Hypothalamus (tissue), 51 donors: ENCODE results near the gene RAB43.
A peak's percentile ranks its signal among the peaks of the same experiment; 100 is the strongest.
"Not testable (repeated sequence)": the region's sequence is repeated elsewhere in the genome, so short reads cannot be mapped to it uniquely, and the experiment has no call there.

ENCODE experiments used
- DNase-seq, 51 donors: peaks; one replicate each; lab custom pipeline; 2025; lab: John Stamatoyannopoulos, UW

RAB43 gene

DNA sequence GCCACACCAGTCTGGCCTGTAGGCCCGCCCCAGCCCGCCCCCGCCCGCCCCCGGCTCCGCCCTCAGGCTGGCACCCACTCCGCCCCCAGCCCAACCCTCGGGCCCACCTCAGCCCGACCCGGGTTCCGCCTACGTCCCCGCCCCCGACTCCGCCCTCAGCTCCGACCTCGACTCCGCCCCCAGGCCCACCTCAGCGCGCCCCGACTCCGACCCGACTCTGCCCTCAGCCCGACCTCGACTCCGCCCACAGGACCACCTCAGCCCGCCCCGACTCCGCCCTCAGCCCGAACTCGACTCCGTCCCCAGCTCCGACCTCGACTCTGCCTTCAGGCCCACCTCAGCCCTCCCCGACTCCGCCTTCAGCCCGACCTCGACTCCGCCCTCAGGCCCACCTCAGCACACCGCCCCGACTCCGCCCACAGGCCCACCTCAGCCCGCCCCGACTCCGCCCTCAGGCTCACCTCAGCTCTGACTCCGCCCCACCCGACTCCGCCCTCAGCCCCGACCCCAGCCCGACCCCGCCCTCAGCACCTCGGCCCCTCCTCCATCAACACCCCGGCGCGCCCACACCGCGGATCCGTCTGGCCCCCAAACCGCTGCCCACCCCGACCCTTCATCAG is at the start of gene RAB43:
Gene RAB43 (minus strand): TSS at position 13 of the 620 bp plus-strand sequence. CDS start 315 bp downstream, outside the sequence.
- DNase-seq: peak; percentile 18 to 92 (median 73)

DNA sequence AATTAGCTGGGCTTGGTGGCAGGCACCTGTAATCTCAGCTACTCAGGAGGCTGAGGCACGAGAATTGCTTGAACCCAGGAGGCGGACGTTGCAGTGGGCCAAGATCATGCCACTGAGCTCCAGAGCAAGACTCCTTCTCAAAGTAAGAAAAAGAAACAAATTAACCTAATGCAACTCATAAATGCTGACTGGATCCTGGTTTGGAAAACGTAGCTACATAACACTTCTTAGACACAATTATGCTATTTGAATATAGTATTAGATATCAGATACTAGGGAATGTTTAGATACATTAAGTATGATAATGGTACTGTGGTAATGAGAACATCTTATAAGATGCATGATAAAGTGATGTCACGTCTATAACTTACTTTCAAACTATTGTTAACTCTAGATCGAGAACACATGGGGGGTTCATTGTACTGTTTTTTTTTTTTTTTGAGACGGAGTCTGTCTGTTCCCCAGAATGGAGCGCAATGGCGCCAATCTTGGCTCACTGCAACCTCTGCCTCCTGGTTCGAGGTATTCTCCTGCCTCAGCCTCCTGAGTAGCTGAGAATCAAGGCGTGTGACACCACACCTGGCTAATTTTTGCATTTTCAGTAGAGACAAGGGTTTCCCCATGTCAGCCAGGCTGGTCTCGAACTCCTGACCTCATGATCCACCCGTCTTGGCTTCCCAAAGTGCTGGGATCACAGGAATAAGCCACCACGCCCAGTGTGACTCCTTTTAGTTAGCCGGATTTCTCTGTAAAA is 45.2 kb upstream of the RAB43 start:
- no peak for DNase-seq

DNA sequence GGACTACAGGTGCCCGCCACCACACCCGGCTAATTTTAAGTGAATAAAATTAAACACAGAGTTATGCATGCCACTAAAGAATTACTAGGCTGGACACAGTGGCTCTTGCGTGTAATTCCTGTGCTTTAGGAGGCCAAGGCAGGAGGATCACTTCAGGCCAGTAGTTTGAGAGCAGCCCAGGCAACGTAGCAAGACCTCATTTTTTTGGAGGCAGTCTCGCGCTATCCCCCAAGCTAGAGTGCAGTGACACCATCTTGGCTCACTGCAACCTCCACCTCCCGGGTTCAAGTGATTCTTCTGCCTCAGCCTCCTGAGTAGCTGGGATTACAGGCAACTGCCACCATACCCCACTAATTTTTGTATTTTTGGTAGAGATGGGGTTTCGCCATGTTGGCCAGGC is 44.0 kb upstream of the RAB43 start:
- not testable (repeated sequence) for DNase-seq

DNA sequence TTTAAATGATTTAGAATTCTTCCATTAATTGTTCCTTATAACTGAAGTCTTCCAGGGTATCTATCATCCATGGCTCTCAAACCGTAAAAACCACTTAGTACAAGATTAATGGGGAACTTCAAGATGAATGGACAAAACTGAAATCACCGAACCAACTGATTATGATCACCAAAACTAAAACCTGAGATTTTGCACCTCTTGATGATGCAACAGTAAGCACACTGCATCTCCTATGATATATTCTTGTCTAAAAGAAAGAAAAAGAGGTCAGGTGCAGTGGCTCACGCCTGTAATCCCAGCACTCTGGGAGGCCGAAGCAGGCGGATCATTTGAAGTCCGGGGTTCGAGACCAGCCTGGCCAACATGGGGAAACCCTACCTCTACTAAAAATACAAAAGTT is 42.9 kb upstream of the RAB43 start:
- DNase-seq: no peak

DNA sequence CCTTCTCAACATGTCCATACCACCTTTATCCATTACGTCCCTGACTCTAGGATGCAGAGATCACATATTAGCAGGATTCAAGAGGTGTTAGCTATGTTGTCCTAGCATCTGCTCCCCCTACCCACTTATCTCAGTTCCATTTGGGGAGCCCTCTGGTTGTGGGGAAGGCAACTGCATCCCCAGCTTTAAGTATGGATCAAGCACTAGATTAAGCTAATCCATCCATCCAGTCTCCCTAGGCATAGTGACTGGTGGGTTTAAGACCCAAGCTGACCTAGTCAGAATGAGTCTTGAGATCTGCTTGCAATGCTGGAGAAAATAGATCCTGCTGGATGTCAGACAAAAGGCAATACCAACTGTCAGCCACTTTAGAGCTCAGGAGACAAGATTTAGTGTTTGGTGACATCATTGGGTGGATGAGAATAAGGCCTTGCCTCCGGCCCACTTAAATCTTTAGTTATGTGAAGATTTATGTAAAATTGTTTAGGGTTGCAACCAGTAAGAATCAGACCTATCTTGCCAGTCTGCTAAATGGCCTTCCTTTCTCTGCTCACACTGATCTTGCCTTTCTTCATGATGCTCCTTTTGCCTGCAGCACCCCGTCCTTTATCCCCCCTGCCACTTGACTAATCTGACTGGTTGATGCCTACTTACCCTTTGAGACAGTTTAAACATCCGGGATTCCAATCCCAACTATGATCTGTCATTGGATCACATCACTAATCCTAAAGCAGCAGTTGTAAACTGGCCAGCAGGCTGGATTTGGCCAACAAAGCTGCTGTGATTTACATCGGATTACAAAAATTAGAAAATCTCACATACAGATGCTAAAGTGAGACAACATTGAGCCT is 41.4 kb upstream of the RAB43 start:
- no peak for DNase-seq

DNA sequence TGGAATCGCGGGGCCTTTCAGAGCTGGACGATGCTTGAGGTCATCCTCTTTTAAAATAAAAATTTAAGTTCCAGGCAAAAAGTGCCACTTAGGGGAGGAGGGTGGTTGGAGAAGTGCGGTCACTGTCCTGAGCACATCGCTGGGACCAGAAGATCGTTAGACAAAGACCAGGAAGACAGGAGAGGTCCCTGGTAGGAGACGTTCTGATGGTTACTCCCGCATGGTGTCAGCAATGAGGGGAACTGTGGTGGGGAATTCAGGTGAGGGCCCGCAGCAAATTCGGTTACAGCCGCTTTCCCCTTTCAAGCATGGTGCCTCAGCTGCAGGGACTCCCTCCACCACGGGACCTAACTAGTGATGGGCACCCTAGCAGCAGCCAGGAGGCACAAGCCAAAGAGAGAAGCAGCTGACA is 40.3 kb upstream of the RAB43 start:
- DNase-seq: no peak

DNA sequence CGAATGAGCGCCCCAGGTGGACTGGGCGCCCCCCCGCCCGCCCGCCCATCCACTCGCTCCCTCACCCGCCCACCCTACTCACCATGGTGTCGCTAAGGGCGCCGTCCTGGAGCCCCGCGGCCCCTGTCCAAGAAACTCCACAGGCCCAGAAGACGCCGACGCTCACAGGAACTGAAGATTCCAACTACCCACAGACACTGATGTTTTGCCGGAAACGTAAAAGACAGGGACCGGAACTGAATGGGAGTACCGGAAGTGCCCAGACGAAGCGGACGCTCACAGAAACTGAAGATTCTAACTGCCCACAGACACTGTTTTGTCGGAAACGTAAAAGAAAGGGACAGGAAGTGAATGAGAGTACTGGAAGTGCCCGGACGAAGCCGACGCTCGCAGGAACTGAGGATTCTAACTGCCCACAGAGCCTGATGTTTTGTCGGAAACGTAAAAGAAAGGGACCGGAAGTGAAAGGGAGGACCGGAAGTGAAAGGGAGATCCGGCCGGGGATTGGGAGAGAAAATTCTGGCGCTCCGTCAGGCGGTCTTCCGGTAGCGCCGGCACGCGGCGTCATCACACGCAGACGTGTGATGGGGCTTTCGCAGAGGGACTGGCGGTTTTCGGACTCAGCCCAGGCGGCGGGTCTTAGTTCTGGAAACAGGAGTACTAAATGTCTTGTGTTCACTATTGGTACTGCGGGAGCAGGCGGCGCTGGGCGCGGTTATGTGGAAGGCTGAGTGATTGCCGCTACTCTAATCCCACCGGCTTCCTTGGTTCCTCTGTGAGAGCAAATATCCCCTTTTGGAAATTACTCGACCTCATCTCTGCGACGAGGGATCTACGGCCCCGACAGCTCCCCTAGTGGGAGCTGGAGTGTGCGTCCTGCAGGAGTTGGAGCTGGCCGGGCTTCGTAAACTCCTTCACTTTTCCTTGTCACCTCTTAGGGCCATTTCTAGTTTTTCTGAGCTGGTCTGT is 39.6 kb upstream of the RAB43 start, which contains the start of gene ISY1:
Gene ISY1 (minus strand): TSS at position 173 of the 969 bp plus-strand sequence. CDS start 88 bp downstream, at position 85.
- peak; percentile 44 to 99 (median 83) for DNase-seq

DNA sequence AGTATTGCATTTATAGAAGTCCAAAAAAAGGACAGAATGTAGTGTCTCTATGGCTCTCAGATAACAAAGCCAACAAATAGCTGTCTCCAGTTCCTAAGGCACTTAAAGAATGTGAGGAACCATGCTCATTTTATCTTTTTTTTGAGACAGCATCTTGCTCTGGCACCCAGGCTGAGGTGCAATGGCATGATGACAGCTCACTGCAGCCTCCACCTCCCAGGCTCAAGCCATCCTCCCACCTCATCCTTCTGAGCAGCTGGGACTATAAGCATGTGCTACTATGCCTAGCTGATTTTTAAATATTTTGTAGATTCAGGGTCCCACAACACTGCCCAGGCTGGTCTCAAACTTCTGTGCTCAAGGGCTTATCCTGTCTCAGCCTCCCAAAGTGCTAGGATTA is 23.2 kb upstream of the RAB43 start:
- no peak for DNase-seq

DNA sequence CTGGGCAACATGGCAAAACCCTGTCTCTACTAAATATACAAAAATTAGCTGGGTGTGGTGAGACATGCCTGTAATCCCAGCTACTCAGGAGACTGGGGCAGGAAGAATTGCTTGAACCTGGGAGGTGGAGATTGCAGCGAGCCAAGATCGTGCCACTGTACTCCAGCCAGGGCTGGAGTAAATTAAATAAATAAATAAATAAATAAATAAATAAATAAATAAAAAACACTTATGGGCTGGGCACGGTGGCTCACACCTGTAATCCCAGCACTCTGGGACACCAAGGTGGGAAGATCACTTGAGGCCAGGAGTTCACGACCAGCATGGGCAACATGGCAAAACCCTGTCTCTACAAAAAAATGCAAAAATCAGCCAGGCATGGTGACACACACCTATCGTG is 19.4 kb upstream of the RAB43 start:
- not testable (repeated sequence) for DNase-seq

DNA sequence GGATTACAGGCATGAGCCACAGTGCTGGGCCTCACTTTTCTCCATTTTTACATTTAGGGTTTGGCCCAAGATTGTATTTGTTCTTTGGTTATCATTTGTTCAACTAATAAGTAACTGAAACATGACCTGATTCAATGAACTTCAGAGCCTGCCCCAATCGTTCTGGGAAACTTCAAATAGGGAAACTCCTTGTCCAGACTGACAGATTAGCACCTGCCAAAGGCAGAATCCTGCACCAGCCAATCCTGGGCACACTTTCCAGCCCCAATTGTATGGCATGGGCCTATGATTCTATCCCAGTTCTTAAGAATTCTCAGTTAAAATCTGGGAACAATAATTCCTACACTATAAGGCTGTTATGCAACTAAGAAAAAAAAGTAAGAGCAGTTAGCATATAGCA is 18.3 kb upstream of the RAB43 start:
- no peak for DNase-seq

DNA sequence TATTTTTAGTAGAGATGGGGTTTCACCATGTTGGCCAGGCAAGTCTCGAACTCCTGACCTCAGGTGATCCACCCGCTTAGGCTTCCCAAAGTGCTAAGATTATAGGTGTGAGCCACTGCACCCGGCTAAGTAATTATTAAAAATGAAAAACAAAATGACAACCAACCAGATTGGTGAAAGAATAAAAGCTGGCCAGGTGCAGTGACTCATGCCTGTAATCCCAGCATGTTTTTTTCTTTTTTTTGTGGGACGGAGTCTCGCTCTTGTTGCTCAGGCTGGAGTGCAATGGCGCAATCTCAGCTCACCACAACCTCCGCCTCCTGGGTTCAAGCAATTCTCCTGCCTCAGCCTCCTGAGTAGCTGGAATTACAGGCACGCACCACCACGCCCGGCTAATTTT is 14.7 kb upstream of the RAB43 start:
- not testable (repeated sequence) for DNase-seq

DNA sequence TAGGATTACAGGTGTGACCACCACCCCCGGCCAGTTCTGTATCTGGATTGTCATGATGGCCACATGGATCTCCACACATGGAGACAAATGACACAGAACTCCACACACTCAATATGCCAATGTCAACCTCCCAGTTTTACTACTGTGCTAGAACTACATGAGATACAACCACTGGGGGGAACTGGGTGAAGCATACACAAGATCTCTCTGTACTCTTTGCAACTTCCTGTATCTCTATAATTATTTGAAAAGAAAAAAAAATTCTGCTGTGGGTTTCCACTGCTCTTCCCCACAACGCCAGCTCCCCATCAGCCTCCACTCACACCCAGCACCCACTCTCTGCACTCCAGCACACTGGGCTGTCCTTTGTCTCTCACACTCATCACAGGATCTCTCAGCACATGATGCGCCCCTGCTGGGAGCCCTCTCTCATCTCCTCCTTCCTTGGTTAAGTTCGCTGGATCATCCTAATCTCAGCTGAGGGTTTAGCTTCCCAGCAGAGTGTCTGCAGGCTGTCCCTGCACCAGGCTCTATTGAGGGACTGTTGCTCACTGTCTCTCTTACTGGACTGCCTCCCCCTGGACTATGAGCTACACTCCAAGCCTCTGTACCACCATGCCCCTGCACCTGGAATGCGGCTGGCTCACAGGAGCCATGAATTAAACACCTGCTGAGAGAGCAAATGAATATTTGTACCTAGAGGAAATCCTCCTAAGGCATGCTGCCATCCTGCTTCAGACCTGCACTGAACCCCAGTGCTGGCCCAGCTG is 10.7 kb upstream of the RAB43 start:
- DNase-seq: no peak

DNA sequence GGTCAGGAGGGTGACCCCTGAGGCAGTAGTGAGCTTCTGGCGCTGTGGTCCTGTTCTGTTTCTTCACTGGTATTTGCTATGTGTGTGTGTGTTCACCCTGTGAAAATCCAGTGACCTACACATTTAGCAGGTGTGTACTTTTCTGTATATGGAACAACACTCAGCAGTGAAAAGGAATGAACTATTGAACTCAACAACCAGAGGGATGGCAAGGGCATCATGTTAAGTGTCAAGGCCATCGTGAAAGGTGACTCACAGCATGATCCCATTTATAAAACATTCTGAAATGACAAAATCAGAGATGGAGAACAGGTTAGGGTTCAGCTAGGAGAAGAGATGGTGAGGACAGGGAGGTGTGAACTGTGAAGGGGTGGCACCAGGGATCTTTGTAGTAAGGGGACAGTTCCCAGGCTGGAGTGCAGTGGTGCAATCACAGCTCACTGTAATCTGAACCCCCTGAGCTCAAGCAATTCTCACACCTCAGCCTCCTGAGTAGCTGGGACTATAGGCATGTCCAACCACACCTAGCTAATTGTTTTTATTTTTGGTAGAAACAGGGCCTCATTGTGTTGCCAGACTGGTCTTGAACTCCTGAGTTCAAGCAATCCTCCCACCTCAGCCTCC is 10.0 kb upstream of the RAB43 start:
- no peak for DNase-seq

DNA sequence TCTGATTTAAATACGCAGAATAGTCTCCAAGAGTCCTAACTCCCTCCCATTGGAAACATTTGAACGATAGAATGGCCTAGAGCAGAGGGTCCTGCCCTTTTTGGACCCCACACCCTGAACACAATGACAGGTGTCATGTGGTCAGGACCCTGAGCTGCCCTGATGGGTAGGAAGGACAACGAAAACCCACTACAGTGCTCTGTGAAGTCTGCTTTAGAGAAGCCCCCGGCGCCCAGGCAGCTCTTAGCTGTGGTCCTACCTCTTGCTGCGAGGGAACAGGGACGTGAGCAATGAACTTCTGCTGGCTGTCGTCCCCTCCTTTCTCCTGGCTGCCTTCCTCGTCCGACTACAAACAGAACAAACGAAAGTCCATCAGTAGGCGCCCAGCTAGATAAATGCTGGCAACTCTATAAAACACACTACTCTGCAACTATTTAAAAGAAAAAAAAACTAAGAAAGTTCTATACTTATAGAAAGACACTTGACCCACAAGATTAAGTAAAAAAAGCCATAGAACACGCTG is 8.7 kb upstream of the RAB43 start:
- no peak for DNase-seq

DNA sequence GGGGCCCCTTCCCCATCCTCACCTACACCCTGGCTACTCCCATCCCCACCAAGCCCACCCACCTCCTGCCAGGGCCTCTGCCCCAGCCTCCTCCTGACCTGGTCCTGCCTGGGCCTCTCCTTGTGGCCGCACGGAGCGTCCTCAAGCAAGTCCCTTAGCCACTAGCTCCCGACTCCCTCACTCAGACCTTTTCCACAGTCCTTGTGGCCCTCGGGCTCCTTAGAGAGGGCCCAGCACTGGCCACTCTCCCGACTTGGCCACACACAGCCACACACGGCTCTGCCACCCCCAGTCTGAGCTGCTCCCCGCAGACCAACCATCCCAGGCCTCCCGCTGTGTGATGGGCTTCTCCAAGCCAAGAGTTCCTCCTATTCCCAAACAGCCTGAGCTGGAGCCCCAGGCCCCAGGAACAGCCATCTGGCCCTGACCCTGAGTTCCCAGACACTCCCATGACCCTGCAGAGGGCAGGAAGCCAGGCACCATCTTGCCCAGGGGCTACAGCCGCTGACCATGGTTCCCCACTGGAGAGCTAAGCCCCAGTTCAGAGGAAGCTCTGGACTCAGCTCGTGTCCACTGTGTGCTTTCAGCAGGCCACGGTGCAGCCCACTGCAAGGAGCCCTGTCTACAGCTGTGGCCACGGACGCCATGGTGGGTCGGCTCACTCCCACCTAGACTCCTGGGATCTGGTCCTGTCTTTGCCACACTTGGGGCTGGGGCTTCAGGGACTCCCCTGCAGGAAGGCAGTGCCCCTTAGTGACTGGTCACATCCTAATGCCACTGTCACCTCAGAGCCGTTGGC is 7.0 kb upstream of the RAB43 start:
- DNase-seq: no peak

DNA sequence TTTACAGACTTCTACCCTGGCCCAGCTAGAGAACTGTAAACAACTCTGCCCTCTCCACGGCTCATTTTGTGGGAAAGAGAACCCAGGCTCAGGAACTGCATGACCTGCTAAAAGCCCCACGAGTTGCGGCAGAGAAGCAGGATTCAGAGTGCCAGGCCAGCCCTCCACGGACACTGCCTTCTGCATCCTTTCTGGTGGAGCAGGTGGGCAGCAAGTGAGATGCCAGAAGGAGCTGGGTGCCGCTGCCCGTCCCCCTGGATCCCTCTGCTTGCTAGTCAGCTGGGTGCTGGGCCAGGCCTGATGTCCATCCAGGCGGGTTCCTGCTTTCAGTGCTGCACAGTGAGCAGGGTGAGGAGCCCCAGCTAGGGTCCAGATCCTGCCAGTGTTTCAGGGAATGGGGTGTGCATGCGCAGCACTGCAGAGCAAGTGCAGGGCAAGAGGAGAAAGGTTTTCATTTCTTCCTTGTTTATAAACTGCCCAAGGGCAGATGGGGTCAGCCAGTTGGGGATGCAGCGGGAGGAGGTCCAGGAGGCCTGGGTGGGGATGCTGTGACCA is 5.2 kb upstream of the RAB43 start:
- no peak for DNase-seq

DNA sequence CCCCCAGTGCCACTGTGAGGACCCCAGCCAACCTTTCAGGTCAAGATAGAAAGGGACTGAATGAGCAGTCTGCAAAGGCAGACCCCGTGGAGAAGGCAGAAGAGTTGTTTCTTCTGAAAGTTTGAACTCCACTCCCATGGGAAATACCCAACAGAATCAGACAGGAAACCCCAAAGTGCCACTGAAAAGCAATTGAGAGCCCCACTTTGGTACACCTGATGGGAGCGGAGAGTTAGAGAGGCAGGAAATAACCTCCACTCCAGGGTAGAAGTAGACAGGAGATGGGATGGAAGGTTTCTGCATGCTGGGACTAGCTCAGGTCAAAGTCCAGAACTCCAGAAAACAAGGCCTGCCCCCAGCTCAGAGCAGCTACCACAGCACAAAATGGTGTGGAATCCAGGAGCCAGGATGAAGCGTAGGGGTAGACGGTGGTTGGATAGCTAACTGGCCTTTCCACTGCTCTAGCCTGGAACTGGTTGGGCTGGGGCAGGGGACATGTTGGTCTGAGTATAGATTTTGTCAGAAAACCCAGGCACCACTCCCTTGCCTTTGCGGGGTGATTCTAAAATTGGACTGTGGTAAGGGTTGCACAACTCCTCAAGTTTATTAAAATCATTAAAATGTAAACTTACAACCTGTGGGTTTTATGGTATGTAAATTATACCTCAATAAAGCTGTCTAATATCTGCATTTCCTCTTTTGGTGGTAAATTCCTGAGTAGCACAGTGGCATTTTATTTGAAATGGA is 1.9 kb upstream of the RAB43 start:
- no peak for DNase-seq
